GM18870 (cell line): ENCODE measurements around the gene OXSM.

Source experiments
- ATAC-seq: cut with Tn5 transposase; IDR thresholded peaks from one replicate; pipeline ENCODE4 v1.9.1; 2021; ENCODE audit warnings: moderate library complexity; ENCODE audit not compliant: unreplicated experiment

The OXSM gene

DNA sequence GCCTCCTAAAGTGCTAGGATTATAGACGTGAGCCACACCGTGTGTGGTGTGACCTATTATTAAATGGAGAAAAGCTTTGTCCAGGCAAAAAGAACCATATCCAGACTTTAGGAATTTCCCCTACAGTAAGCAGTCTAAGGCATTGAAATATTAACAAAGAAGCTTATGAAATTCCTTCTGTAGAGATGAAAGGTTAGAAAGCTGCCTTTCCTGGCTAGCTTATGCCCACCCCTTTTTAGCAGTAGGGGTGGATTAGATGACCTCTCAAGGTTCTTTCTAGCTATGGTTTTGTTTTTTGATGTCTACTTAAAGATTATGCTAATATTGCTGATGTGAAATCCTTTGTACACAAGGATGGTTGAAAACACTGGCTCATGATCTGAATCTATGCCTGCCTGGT, 13.9 kb downstream of the OXSM start:
- ATAC-seq = no peak

DNA sequence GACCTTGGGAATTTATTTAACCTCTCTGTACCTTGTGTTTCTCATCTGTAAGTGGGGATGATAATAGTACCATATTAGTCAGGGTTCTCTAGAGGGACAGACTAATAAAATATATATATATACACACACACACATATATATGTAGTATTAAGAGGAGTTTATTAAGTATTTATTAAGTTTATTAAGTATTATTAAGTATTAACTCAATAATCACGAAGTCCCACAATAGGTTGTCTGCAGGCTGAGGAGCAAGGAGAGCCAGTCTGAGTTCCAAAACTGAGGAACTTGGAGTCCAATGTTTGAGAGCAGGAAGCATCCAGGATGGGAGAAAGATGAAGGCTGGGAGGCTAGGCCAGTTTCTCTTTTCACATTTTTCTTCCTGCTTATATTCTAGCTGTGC, 14.8 kb downstream of the OXSM start:
- ATAC-seq = no peak

DNA sequence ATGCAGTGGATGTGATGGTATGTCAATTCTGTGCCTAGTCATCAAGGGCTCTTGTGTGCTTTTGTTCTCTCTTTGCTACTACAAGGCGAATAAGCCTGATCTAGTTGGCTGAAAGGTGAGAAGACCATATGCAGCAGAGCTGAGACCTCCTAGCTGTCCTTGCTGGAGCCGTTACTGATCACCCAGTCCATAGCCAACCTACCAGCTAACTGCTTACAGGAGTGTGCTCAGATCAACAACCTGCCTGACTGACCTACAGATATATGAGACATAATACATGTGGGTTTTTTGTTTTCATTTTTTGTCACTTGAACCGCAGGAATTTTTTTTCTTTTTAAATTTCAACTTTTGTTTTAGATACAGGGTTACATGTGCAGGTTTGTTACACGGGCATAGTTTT, 22.8 kb downstream of the OXSM start:
- no peak for ATAC-seq

DNA sequence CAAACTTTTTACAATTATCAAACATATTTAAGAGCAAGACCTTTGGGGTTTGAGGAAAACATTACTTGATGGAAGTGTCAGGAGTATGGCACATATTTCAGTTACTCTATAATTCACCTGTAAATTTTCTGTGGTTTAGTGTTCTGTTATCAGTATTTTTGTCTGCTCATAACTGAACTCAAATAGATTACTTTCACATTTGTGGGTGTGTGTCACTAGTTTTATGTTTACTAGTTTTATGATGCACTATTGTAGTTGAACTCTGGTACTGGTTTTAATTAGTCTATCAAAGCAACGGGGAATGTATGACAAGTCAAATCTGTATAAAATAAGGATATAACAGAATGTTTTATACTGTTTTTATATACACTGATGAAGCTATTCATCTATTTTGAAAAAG, 27.2 kb downstream of the OXSM start:
- peak; percentile 43 for ATAC-seq

DNA sequence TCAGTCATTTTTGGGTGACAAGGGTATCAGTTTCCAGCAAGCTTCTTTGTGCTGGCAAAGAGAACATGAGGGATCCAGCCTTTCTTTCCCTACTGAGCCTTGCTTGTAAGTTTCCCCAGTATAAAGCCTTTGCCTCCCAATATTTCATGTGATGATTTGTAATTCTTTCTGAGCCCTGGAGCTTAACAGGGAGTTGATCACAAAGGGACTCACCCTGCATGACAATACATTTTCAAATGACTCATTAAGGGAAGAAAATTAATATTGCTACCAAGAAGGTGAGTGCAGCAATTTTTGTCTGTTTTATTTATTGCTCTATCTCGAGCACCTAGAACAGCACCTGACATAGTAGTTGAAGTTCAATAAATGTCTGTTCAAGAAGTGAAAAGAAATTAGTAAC, 27.7 kb downstream of the OXSM start:
- no peak for ATAC-seq

DNA sequence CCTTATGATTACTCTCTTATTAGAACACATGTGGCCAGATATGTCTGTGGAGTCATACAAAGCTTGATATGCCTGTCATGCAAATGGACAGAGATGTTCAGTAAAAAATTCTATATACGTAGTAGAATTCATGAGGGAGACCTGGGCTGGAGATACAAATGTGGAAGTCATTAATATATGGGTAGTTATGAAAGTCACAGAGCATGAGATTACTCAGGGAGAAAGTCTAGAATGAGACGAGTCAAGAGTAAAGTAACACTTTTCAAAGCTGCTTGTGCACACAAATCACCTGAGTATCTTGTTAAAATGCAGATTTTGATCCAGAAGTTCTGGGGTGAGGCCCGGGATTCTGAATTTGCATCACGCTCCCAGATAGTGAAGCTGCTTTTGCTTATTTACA, 28.4 kb downstream of the OXSM start:
- no peak for ATAC-seq

DNA sequence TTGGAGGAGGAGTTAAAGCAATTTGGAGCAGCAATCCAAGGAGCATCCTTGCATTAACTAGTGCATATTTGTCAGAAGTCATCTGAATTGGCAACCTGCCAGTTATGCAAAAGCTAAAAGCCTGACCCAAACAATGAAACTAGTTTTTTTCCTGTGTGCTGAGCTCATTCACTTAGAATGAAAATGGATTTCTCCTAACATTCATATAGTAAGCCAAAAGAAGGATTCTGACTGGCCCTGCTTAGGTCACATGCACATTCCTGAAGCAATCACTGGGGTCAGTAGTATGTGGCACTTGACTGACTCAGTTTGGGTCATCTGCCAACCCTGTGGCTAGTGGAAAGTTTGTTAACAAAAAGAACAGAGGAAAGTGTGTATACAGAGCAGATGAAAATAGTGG, 30.5 kb downstream of the OXSM start:
- no peak for ATAC-seq

DNA sequence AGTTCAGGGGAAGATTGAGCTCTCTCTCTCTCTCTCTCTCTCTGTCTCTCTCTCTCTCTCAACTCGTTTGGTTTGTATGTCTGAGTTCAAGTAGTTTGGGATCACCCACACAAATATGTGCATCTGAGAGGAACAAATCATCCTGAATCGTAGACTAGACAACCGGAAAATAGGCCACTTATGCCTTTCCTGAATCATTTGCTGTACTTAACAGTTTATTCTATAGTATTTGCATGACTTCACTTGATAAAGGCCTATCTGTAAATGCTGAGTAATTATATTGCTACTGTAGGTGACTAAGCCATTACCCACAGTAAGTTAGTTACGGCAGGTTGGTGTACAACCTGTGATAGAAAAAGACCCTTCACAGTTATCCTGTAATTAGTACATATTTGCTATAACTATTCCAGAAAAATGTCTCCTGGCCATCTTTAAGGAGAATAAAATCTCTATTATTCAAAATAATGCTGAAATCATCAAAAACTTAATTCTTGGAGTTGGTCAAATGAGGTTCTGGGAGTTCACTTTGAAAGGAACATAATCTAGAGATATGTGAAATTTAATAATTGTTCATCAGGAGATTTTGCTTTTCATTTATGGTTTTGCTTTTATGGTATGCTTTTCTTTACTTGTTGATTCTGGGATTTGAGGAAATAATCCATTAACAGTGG, 31.1 kb downstream of the OXSM start:
- no peak for ATAC-seq

DNA sequence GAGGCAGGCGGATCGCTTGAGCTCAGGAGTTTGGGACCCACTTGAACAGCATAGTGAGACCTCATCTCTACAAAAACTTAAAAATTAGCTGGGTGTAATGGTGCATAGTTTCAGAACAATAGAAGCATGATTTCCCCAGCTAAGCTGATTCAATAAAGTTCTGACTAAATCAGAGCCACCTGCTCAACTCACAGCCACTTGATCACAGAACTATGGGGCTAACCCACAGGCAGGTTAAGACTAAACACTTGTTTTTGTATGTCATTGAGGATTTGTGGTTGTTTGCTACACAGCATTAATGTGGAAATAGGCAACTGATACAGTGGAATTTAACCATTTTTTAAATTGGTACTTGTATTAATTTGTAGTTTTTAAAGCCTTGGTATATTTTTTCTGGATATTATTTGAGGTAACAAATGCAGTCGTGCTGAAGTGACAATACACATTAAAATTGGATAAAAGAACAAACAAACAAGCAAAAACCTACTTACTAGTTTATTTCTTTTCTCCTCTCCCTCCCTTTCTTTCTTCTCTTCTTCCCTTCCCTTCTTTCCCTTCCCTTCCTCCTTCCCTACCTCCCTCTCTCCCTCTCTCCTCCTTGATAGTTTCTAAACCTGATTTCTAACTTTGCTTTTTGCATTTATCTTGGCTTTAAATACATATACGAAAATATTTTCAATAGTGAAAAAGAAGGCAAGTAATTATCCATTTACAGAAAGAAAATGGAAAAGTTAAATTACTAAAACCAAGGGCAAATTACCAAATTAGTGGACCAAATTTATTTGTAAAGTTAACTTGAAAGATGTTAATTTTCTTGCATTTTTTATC, 32.1 kb downstream of the OXSM start:
- no peak for ATAC-seq

DNA sequence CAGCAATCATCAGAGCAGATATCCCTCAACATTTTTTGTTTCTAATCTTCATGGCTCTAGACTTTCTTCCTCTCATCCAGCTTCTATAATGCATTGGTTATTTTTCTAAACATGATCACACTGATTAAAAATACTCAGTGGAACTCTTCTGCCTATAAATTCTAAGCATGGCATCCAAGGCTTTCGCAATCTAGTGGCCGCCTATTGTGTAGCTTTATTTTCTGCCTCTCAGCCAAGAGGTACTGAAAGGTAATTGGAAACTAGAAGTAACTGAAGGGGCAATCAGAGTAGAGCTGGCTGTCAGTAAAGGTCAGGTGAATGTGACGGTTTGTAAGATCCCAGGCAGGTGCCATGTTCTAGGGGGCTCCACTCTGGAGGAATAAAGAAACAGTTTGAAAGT, 33.4 kb downstream of the OXSM start:
- no peak for ATAC-seq

DNA sequence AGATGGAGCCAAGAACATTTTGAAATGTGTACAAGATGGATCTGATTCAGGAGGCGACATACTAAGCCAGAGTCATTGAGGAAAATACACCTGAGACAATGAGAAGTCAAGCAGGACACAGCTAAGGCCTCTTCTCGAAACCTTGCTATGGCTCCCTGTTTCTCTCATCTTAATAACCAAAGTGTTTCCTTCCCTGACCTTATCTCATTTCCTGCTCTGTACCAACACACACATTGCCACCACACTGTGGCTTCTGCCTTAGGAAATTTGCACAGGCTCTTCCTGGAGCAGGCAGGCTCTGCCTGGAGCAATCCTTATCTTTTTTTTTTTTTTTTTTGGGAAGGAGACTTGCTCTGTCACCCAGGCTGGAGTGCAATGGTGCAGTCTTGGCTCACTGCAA, 36.6 kb downstream of the OXSM start:
- no peak for ATAC-seq

DNA sequence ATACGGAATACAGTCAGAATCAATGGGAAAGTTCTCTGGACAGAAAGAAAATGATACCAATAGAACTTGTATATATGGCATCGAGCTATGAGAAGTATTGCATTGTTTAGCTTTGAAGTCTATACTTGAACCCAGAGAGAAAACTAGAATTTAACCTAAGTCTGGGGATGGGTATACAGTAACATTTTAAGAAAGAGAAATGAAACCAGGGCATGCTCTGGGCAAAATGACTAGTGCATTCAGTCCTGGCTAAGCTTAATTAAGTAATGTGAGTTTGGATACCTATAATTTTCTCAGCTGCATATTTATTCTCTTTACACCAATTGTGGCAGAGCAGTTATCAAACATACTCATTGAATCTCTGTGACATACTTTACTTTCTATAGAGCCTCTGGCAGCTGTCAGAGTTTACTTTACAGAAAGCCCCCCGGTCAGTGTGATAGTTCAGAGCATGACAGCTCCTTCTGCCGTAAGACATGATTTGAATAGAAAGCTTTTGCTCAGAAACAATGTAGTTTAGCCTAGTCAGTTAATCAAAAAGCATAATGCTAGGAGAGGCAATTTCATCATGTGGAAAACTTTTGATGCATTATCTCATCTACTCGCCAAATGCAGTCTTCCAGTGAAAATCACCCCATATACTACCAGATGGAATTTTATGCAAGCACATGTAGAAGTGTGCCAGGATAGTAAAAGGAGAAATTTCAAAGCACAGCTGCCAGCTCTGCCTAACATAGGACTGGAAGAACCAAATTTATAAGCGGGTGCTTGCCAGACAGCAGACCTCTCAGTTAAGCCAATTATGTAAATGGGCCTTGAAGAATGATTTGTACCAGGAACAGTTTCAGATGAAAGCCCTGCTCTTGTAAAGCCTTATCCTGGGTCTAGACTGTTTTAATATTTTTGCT, 40.7 kb downstream of the OXSM start:
- ATAC-seq = no peak

DNA sequence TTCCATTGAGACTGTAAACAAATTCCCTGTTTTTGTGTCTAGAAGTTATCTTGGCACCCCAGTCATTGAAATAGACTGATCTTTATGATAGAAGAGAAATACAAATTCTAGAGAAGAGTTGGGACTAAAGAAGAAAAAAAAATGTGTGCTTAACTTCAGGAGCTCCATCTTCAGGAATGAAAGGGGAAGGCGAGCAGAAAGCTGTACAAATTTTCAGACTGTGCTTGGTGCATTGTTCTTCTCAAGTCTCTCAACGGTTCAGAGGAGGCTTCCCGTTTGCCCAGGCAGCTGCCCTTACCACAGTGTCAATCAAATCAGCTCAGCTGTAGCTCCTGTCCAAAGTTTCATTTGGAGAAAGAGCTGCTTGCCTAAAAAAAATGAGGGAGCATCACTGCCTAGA, 41.7 kb downstream of the OXSM start:
- ATAC-seq = no peak

DNA sequence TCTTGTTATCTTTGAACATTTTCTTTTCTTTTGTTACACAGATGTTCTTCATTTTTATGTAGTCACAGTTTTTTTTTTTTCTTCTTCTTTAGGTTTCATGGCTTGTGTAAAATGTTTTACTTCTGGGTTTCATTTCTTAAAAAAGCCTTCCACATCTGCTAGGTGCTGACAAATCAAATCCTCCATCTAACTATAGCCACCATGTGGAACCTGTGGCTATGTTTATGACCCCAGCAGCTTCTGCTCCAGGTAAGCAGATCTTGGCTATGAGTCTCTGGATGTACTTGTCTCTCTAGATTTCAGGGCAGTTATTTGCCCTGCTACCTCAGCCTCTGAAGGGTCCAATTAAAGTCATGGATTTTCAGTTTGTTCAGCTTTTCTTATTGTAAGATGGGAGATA, 44.5 kb downstream of the OXSM start:
- peak; percentile 69 for ATAC-seq

DNA sequence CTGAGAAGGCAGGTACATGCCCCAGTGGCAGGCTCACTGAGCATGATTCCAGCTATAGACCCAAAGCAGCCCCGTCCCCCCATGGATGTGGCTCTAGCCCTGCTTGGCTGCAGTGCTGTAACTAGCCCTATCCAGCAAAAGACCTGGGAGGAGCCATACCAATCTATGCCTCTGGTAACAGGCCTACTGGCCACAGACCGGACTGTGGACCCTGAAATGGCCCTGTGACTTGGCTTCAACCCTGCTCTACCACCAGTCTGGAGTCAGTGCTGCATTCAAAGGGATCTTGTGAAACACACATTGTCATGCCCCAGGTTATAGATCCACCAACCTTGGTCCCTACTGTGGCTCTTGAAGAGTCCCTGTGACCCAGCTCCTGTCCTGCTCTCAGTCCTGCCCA, 46.7 kb downstream of the OXSM start:
- ATAC-seq = no peak

DNA sequence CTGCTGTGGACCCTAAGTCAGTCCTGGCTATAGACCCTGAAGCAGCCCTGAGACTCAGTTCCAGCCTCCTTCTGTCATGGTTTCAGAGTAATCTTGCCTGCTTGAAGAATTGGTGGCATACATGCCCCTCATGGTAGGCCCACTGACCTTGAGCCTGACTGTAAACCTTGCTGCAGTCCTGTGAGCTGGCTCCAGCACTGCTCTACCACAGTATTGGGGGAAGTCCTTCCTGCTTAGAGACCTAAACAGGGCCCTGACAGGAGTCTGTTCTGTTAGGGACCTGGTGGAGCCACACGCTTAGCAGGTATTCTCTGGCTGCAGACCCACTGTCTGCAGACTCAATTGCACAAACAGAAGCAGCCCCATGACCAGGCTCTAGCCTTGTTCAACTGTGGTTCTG, 47.1 kb downstream of the OXSM start:
- ATAC-seq = no peak

DNA sequence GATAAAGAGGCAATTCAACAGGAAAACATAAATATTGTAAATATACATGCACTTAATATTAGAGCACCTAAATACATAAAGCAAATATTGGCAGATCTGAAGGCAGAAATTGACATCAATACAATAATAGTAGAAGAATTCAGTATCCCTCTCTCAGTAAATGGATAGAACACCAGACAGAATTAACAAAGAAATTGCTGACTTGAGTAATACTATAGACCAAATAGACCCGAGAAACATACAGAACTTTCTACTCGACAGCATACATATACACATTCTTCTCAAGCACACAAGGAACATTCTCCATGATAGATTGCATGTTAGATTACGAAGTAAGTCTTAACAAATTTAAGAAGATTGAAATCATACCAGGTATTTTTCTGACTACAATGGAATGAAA, 50.2 kb downstream of the OXSM start:
- ATAC-seq = no peak

DNA sequence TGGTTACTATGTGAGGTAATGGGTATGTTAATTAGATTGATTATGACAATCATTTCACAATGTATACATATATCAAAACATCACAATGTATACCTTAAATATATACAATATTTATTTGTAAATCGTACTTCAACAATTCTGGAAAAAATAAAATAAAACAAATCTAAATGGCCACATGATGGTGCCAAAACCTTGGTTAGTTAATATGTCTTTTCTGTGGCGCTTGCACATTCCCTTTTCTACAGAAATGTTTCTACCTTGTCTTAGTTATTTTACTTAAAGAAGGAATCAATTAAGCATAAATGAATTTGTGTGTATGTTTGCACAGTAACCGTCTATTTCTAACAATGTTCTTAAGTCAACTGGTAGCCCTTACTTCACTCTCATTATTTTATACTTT, 53.4 kb downstream of the OXSM start:
- ATAC-seq = no peak
